ENCODE measurements around the gene BCAS1. TPM values are rescaled to one million over a fixed set of nuclear protein-coding genes. Genes with fewer than 3 reads are reported as not detected.
"Not testable (repeated sequence)": the region's sequence is repeated elsewhere in the genome, so short reads cannot be mapped to it uniquely, and the experiment has no call there.

The BCAS1 gene
- total RNA-seq, 2 experiments from 2014 or later: 0.05 TPM; not detected in 1

- no peaks in the 10 kb centered on the region for H3K9me3 Mint-ChIP-seq
- H3K36me3 Mint-ChIP-seq (ENCODE audit: low read depth): no peaks in the 10 kb centered on the region
- intact Hi-C loops (cut with micrococcal nuclease): no loop called here
- no peaks in the 10 kb centered on the region for H3K27me3 Mint-ChIP-seq (ENCODE audit: low read depth)
- peaks cover 6% of the 10 kb centered on the region for H3K4me1 Mint-ChIP-seq (ENCODE audit: low read depth)
- no peak for DNase-seq
- no peak overlapping the region for H3K4me3 Mint-ChIP-seq
- CTCF ChIA-PET: no interaction called here
- no peak overlapping the region for H3K27ac Mint-ChIP-seq
Measured at GRCh38 chr20:54019585-54019984, 50.8 kb downstream of the BCAS1 start.

- H3K9me3 Mint-ChIP-seq: no peaks in the 10 kb centered on the region
- peaks cover 6% of the 10 kb centered on the region for H3K4me1 Mint-ChIP-seq (ENCODE audit: low read depth)
- intact Hi-C loops (cut with micrococcal nuclease): no loop called here
- no peak overlapping the region for H3K4me3 Mint-ChIP-seq
- CTCF ChIA-PET: no interaction called here
- no peak for DNase-seq
- no peaks in the 10 kb centered on the region for H3K27me3 Mint-ChIP-seq (ENCODE audit: low read depth)
- H3K36me3 Mint-ChIP-seq (ENCODE audit: low read depth): no peaks in the 10 kb centered on the region
- H3K27ac Mint-ChIP-seq: no peak overlapping the region
Measured at GRCh38 chr20:54019127-54019526, 51.3 kb downstream of the BCAS1 start.

GRCh38 chr20:54017846-54018245 lies 52.5 kb downstream of the BCAS1 start:
- Mint-ChIP-seq H3K4me1 (ENCODE audit: low read depth) (peaks cover 6% of the 10 kb centered on the region), H3K36me3 (ENCODE audit: low read depth) (no peaks in the 10 kb centered on the region), H3K4me3 (no peak overlapping the region), H3K27ac (no peak overlapping the region), H3K9me3 (no peaks in the 10 kb centered on the region), H3K27me3 (ENCODE audit: low read depth) (no peaks in the 10 kb centered on the region)
- intact Hi-C loops (cut with micrococcal nuclease): no loop called here
- CTCF ChIA-PET: no interaction called here
- DNase-seq: no peak

GRCh38 chr20:54015496-54015895 lies 54.9 kb downstream of the BCAS1 start:
- Mint-ChIP-seq H3K4me3 (no peak overlapping the region), H3K4me1 (ENCODE audit: low read depth) (peaks cover 6% of the 10 kb centered on the region), H3K27ac (no peak overlapping the region), H3K27me3 (ENCODE audit: low read depth) (no peaks in the 10 kb centered on the region), H3K9me3 (no peaks in the 10 kb centered on the region), H3K36me3 (ENCODE audit: low read depth) (no peaks in the 10 kb centered on the region)
- CTCF ChIA-PET: no interaction called here
- intact Hi-C loops (cut with micrococcal nuclease): no loop called here
- no peak for DNase-seq

- no peak overlapping the region for H3K4me3 Mint-ChIP-seq
- DNase-seq: no peak
- H3K9me3 Mint-ChIP-seq: no peaks in the 10 kb centered on the region
- no peak overlapping the region for H3K27ac Mint-ChIP-seq
- no peaks in the 10 kb centered on the region for H3K27me3 Mint-ChIP-seq (ENCODE audit: low read depth)
- no peaks in the 10 kb centered on the region for H3K36me3 Mint-ChIP-seq (ENCODE audit: low read depth)
- intact Hi-C loops (cut with micrococcal nuclease): no loop called here
- CTCF ChIA-PET: interaction anchor here (0.6 kb wide), 1 partner anchor 466 kb away, joined by 3 read pairs; no protein-coding TSS in a partner anchor
- peaks cover 6% of the 10 kb centered on the region for H3K4me1 Mint-ChIP-seq (ENCODE audit: low read depth)
Measured at GRCh38 chr20:54014293-54014926, 56.0 kb downstream of the BCAS1 start.

GRCh38 chr20:54013471-54013870 lies 56.9 kb downstream of the BCAS1 start:
- H3K27me3 Mint-ChIP-seq (ENCODE audit: low read depth): no peaks in the 10 kb centered on the region
- H3K36me3 Mint-ChIP-seq (ENCODE audit: low read depth): no peaks in the 10 kb centered on the region
- intact Hi-C loops (cut with micrococcal nuclease): no loop called here
- CTCF ChIA-PET: no interaction called here
- H3K27ac Mint-ChIP-seq: no peak overlapping the region
- H3K9me3 Mint-ChIP-seq: no peaks in the 10 kb centered on the region
- peaks cover 6% of the 10 kb centered on the region for H3K4me1 Mint-ChIP-seq (ENCODE audit: low read depth)
- DNase-seq: no peak
- no peak overlapping the region for H3K4me3 Mint-ChIP-seq

GRCh38 chr20:54011346-54011745 lies 59.0 kb downstream of the BCAS1 start:
- intact Hi-C loops (cut with micrococcal nuclease): no loop called here
- CTCF ChIA-PET: no interaction called here
- no peaks in the 10 kb centered on the region for H3K36me3 Mint-ChIP-seq (ENCODE audit: low read depth)
- no peak overlapping the region for H3K27ac Mint-ChIP-seq
- no peaks in the 10 kb centered on the region for H3K4me1 Mint-ChIP-seq (ENCODE audit: low read depth)
- H3K9me3 Mint-ChIP-seq: no peaks in the 10 kb centered on the region
- H3K27me3 Mint-ChIP-seq (ENCODE audit: low read depth): no peaks in the 10 kb centered on the region
- DNase-seq: no peak
- no peak overlapping the region for H3K4me3 Mint-ChIP-seq

- H3K4me1 Mint-ChIP-seq (ENCODE audit: low read depth); H3K9me3 Mint-ChIP-seq; CTCF ChIA-PET; intact Hi-C loops (cut with micrococcal nuclease); H3K27me3 Mint-ChIP-seq (ENCODE audit: low read depth); DNase-seq; H3K36me3 Mint-ChIP-seq (ENCODE audit: low read depth); H3K4me3 Mint-ChIP-seq; H3K27ac Mint-ChIP-seq: not testable (repeated sequence)
Measured at GRCh38 chr20:54006216-54006615, 64.2 kb downstream of the BCAS1 start.

GRCh38 chr20:54005524-54005923 lies 64.9 kb downstream of the BCAS1 start:
- intact Hi-C loops (cut with micrococcal nuclease): no loop called here
- no peak for DNase-seq
- Mint-ChIP-seq H3K27ac (no peak overlapping the region), H3K27me3 (ENCODE audit: low read depth) (peaks cover 5% of the 10 kb centered on the region), H3K36me3 (ENCODE audit: low read depth) (no peaks in the 10 kb centered on the region), H3K9me3 (peaks cover 15% of the 10 kb centered on the region), H3K4me3 (no peak overlapping the region), H3K4me1 (ENCODE audit: low read depth) (no peaks in the 10 kb centered on the region)
- CTCF ChIA-PET: no interaction called here

GRCh38 chr20:54004445-54004844 lies 65.9 kb downstream of the BCAS1 start:
- Mint-ChIP-seq H3K4me3 (no peak overlapping the region), H3K9me3 (peaks cover 20% of the 10 kb centered on the region), H3K4me1 (ENCODE audit: low read depth) (no peaks in the 10 kb centered on the region), H3K36me3 (ENCODE audit: low read depth) (peaks cover under 1% of the 10 kb centered on the region), H3K27me3 (ENCODE audit: low read depth) (peaks cover 5% of the 10 kb centered on the region), H3K27ac (no peak overlapping the region)
- CTCF ChIA-PET: no interaction called here
- peak; percentile 13 for DNase-seq
- intact Hi-C loops (cut with micrococcal nuclease): no loop called here

- peaks cover 5% of the 10 kb centered on the region for H3K27me3 Mint-ChIP-seq (ENCODE audit: low read depth)
- peaks cover 21% of the 10 kb centered on the region for H3K9me3 Mint-ChIP-seq
- intact Hi-C loops (cut with micrococcal nuclease): no loop called here
- H3K4me1 Mint-ChIP-seq (ENCODE audit: low read depth): no peaks in the 10 kb centered on the region
- CTCF ChIA-PET: interaction anchor here (0.6 to 0.8 kb wide), 2 partner anchors 30 to 667 kb away, joined by 3 to 5 read pairs; no protein-coding TSS in a partner anchor
- H3K27ac Mint-ChIP-seq: no peak overlapping the region
- H3K4me3 Mint-ChIP-seq: no peak overlapping the region
- DNase-seq: no peak
- peaks cover 1% of the 10 kb centered on the region for H3K36me3 Mint-ChIP-seq (ENCODE audit: low read depth)
Measured at GRCh38 chr20:54002741-54003140, 67.7 kb downstream of the BCAS1 start.

- Mint-ChIP-seq H3K27me3 (ENCODE audit: low read depth) (peaks cover 5% of the 10 kb centered on the region), H3K4me1 (ENCODE audit: low read depth) (no peaks in the 10 kb centered on the region), H3K36me3 (ENCODE audit: low read depth) (peaks cover 1% of the 10 kb centered on the region), H3K4me3 (no peak overlapping the region), H3K27ac (no peak overlapping the region), H3K9me3 (peaks cover 21% of the 10 kb centered on the region)
- CTCF ChIA-PET: interaction anchor here (0.6 kb wide), 3 partner anchors 95 to 667 kb away, joined by 3 to 4 read pairs (median 3); no protein-coding TSS in a partner anchor
- intact Hi-C loops (cut with micrococcal nuclease): no loop called here
- no peak for DNase-seq
Measured at GRCh38 chr20:54002056-54002575, 68.3 kb downstream of the BCAS1 start.

- intact Hi-C loops (cut with micrococcal nuclease): no loop called here
- H3K4me3 Mint-ChIP-seq: no peak overlapping the region
- peaks cover 1% of the 10 kb centered on the region for H3K36me3 Mint-ChIP-seq (ENCODE audit: low read depth)
- peaks cover 21% of the 10 kb centered on the region for H3K9me3 Mint-ChIP-seq
- CTCF ChIA-PET: no interaction called here
- no peak for DNase-seq
- H3K4me1 Mint-ChIP-seq (ENCODE audit: low read depth): no peaks in the 10 kb centered on the region
- H3K27ac Mint-ChIP-seq: no peak overlapping the region
- peaks cover 5% of the 10 kb centered on the region for H3K27me3 Mint-ChIP-seq (ENCODE audit: low read depth)
Measured at GRCh38 chr20:54000914-54001313, 69.5 kb downstream of the BCAS1 start.
